AG08396 (cell line): ENCODE data around the gene TBXAS1.
"Not testable (repeated sequence)": the region's sequence is repeated elsewhere in the genome, so short reads cannot be mapped to it uniquely, and the experiment has no call there.

Source experiments
- DNase-seq: peaks from one replicate; pipeline ENCODE4 v3.0.0; 2012; ENCODE audit warnings: low spot score, mixed read lengths

The TBXAS1 gene

DNA sequence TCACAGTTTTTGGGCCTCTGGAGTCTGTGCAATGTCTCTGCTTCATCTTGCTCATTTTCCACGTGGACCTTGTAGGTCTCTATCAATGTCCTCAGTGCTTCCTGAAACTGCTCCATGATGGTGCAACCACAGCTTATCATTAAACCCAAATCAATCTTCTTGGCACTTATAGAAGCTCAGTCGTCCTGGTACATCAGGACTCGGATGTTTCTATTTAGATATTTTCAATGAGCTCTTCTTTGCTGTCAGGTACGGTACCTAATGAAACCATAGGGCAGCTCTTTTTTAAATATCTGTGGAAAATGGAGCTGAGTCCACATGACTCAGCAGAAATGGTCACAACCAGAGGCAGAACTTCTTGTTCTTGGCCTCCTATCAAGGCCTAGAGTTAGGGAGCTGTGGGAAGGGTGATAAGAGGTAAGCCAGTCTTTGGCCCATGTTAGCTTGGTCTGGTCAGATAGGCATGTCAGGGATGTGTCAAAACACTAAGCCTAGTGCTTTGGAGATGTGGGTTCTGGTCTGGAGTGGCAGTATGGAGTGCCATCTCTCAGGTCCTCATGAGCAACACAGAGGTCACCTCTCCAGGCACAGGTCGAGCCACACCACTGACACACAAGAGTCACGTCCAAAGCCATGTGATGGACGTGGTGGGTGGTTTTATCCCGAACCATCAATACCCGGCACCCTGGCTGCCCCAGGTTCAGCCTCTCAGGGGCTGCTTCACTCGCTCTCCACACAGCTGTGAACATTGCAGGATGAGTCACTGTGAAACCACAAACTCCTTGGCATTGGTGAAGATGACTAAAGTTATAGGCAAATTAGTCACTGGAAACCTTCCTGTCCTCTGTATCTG, 87.0 kb downstream of the TBXAS1 start:
- DNase-seq = peak; percentile 88

GRCh38 chr7:139916717-139917395, 87.8 kb downstream of the TBXAS1 start:
- no peak for DNase-seq

DNA sequence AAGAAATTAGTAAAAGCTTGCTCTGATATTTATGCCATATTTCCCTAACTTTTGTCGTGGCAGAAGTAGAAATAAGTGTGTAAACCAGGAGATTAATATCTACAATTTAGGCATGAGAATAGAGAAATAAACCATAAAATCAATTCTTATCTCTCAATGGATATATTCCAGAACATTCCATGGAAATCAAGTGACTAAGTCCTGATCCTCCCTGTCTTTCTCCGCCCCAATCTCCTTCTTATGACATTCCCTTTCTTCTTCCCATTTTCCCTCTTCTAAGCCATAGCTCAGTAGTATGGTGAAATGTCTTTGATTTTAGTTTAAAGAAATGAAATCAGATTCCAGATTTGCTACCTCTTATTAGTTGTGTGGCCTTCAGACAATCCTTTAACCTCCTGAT, 88.8 kb downstream of the TBXAS1 start:
- no peak for DNase-seq

GRCh38 chr7:139918480-139918879, 89.4 kb downstream of the TBXAS1 start:
- DNase-seq = no peak

DNA sequence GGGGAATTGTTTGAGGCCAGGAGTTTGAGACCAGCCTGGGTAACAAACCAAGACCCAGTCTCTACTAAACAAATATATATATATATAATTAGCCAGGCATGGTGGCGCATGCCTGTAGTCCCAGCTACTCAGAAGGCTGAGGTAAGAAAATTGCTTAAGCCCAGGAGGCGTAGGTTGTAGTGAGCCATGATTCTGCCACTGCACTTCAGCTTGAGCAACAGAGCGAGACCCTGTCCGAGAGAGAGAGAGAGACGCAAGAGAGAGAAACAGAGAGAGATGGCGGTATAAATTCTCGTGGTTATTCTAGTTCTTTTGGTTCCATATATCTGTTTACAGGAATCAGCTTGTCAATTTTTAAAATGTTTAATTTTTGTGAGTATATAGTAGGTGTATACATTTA, 94.0 kb downstream of the TBXAS1 start:
- DNase-seq = no peak

- no peak for DNase-seq
Observed at GRCh38 chr7:139924461-139924860, 95.4 kb downstream of the TBXAS1 start.

GRCh38 chr7:139929221-139929620, 100.2 kb downstream of the TBXAS1 start:
- DNase-seq = not testable (repeated sequence)

DNA sequence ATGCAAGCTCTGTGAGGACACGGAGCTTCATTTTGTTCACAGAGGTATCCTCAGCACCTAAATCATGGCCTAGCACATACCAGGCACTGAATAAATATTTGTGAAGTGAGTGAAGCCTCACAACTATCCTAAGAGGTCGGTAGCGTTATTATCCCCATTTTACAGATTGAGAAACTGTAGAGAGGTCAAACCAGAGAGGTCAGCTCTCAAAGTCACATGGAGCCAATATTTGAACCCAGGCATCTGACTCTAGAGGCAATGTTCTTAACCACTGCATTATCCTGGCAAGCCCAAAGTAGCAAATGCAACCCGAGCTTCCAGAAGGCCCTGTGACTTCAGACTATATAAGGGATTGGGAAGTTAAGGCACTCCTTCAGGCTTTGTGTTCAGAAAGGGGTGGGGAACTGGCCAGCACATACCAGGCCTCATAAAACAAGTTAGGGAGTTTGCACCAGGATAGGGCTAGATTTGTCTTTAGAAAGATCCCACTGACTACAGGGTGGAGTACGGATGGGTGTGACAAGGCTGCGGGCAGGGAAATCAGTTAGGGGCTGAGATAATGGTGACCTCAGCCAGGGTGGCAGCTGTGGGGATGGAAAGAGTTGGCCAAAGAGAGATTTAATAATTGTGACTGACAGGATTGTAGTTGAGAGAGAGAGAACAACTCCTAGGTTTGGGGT, 101.4 kb downstream of the TBXAS1 start:
- DNase-seq = no peak

DNA sequence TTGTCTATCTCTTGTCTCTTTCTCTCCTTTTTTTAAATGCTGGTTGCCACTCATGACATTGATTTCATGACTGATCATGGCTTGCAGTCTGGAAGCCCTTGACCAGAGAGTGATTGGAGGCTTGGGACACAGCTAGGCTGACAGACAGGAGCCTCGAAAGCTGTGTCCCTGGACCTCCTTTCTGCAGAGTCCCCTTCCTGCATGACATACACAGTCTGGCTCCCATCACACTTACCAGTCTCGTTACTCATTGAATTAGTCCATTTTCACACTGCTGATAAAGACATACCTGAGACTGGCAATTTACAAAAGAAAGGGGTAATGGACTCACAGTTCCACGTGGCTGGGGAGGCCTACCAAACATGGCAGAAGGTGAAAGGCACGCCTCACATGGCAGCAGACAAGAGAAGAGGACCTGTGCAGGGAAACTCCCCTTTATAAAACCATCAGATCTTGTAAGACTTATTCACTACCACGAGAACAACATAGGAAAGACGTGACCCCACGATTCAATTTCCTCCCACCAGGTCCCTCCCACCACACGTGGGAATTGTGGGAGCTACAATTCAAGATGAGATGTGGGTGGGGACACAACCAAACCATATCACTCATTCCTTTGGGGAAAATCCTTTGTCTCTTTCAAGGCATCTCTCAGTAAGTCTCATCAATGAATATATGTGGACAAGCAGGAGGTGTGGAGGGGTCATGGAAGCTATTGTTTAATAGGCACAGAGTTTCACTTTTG, 102.3 kb downstream of the TBXAS1 start:
- DNase-seq = no peak

- DNase-seq = no peak
Observed at GRCh38 chr7:139932531-139932930, 103.5 kb downstream of the TBXAS1 start.

DNA sequence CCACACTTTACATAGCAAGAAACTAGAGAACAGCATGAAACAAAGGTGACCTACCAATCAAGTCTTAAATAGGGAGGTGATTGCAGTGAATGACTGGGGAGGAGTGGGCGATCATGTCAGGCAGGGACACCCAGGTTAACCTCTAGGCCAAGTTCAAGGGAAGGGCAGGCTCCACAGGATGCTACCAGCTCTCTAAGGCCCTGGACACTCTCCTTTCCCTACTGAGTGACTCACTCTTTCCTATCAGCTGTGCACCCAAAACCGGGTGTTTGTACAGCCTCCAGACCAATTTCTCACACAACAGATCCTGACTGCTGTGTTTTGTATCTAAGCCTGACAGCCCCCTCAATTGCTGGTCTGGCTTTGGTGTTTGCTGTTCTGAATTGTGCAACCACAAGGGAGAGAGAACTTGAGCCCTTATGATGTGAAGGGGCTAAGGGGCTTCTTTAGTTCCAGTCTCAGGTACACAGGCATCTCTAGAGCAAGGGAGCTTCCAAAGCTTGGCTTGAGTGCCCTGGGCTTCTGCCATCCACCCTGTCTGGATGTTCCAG, 107.8 kb downstream of the TBXAS1 start:
- DNase-seq = peak; percentile 63

DNA sequence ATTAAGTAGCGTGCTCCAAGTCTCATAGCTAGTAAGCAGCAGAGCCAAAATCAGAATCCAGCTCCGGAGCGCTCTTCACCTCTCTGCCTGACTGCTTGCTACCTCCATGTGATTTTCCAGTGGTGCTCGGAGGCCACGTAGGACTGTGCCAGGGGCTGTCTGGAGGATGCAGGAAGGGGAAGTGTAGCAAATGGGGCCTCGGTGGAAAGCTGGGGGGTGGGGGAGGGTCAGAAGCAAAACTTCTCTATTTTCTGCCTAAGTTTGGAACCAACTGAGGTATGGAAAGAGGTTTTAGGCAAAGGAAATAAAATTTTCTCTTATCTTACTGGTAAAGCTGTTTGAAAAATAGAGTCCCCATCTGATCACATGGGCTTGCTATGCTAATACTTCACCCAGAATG, 108.7 kb downstream of the TBXAS1 start:
- DNase-seq = no peak

- no peak for DNase-seq
Observed at GRCh38 chr7:139940866-139941265, 111.8 kb downstream of the TBXAS1 start.

- no peak for DNase-seq
Observed at GRCh38 chr7:139941421-139941820, 112.4 kb downstream of the TBXAS1 start.

DNA sequence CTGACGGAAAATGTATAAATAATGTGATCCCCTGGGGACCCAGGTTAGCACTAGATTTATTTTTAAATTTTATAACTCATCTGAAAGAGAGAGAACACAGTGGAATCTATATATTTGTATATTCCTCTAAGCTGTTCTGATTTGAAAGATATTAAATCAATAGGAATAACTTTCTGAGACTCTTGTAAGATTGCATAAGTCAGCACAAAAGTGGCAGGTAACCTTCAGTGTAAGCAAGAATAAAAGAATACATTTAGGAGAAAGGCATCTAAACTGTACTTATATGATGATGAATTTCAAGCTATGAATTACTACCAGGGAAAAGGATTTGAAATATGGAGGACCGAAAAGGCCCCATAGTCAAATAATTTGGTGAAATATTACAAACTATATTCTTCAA, 112.8 kb downstream of the TBXAS1 start:
- no peak for DNase-seq

- no peak for DNase-seq
Observed at GRCh38 chr7:139942636-139943035, 113.6 kb downstream of the TBXAS1 start.

- DNase-seq = no peak
Observed at GRCh38 chr7:139943401-139943800, 114.3 kb downstream of the TBXAS1 start.

GRCh38 chr7:139944248-139944647, 115.2 kb downstream of the TBXAS1 start:
- no peak for DNase-seq

DNA sequence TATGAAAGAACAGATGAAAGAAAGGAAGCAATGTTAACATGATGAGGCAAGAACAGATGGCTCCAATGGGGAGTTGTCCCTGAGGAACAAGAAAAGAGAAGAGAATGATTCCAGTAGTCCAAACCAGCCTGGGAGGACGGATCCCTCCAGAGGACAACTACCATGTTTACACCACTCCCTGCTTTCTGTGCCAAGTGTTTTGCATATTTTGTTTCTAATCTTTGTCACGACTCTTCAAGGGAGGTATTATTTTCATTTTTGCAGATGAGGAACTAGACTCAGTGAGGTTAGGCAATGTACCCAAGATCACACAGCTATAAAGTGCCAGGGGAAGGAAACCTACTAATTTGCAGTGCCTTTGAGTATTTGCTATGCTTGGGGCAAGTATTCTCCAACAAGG, 117.5 kb downstream of the TBXAS1 start:
- DNase-seq = no peak

- DNase-seq = no peak
Observed at GRCh38 chr7:139947021-139947420, 118.0 kb downstream of the TBXAS1 start.

GRCh38 chr7:139948167-139948566, 119.1 kb downstream of the TBXAS1 start:
- no peak for DNase-seq
